ENCODE data around the gene RPS19BP1. TPM values are rescaled to one million over a fixed set of nuclear protein-coding genes. Genes with fewer than 3 reads are reported as not detected.

RPS19BP1 gene
- total and polyA plus RNA-seq, 7 experiments from 2014 or later = 35.2 to 162 (median 61.8) TPM

DNA sequence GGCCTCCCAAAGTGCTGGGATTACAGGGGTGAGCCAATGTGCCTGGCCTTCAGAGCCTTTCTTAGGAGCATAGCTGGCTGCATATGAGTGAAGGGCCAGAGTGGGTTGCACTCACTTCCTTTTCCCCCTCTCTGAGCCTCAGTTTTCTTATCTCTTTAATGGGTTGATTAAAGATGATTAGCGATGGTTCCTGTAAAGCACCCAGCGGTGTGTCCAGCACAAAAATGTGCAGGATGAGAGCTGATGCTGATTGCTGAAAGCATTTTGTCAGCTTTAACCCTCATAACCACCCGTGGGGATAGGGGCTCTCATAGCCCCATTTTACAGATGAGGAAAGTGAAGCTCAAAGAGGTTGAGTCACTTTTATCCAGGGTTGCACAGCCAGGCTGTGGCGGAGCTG, 43.5 kb upstream of the RPS19BP1 start:
- ATAC-seq (no peak), DNase-seq (no peak)
- Histone ChIP-seq H3K36me3 (ENCODE audit: control insufficient read depth in 2 of 3, insufficient read depth in 3 of 3, low read length in 3 of 3) (no peaks in the 10 kb centered on the region), H3K27me3 (ENCODE audit: control insufficient read depth in 2 of 2, insufficient read depth in 2 of 2, low read length in 2 of 2) (no peaks in the 10 kb centered on the region), H3K27ac (ENCODE audit: low read depth, low read length) (no peak overlapping the region), H3K4me3 (ENCODE audit: low read length) (no peak overlapping the region), H3K4me1 (ENCODE audit: control insufficient read depth in 2 of 2, insufficient read depth in 2 of 2, low read length in 2 of 2) (no peaks in the 10 kb centered on the region), H3K9me3 (ENCODE audit: control insufficient read depth in 2 of 3, low read length in 3 of 3) (no peaks in the 10 kb centered on the region)
- H3K36me3 Mint-ChIP-seq = no peaks in the 10 kb centered on the region
- H3K27ac Mint-ChIP-seq = no peak overlapping the region
- no peaks in the 10 kb centered on the region for H3K4me1 Mint-ChIP-seq
- no peak overlapping the region for H3K4me3 Mint-ChIP-seq
- peaks cover 0 to 15% (median 8%) of the 10 kb centered on the region in 5 donors for H3K27me3 Mint-ChIP-seq
- CTCF ChIA-PET = no interaction called here
- intact Hi-C loops (cut with micrococcal nuclease) = no loop called here
- POLR2A ChIA-PET = interaction anchor here (0.6 to 0.9 kb wide), 3 partner anchors 15 to 428 kb away, joined by 3 to 4 read pairs (median 3); no protein-coding TSS in a partner anchor
- peaks cover 0 to 3% (median 0%) of the 10 kb centered on the region in 11 donors for H3K9me3 Mint-ChIP-seq

DNA sequence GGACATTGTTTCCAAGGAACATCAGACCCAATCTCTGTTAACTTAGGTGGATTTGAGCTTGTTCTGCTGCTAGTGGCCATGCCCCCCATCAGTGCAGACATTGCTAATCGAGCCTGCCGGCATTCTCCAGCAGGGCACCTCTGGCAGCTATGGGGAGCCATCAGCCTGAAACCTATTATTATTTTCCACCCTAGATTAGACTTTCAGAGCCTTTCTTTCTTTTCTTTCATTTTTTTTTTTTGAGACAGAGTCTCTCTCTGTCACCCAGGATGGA, 42.9 kb upstream of the RPS19BP1 start:
- no peaks in the 10 kb centered on the region for H3K36me3 ChIP-seq (ENCODE audit: control insufficient read depth in 2 of 3, insufficient read depth in 3 of 3, low read length in 3 of 3)
- H3K27me3 Mint-ChIP-seq = peaks cover 0 to 12% (median 6%) of the 10 kb centered on the region in 5 donors
- no peaks in the 10 kb centered on the region for H3K4me1 Mint-ChIP-seq
- no peaks in the 10 kb centered on the region for H3K27me3 ChIP-seq (ENCODE audit: control insufficient read depth in 2 of 2, insufficient read depth in 2 of 2, low read length in 2 of 2)
- H3K4me3 Mint-ChIP-seq = no peak overlapping the region
- peaks cover 0 to 1% (median 0%) of the 10 kb centered on the region in 11 donors for H3K9me3 Mint-ChIP-seq
- POLR2A ChIA-PET = interaction anchor here (0.6 to 0.9 kb wide), 2 partner anchors 14 to 328 kb away, joined by 3 to 4 read pairs; no protein-coding TSS in a partner anchor
- no peak overlapping the region for H3K27ac ChIP-seq (ENCODE audit: low read depth, low read length)
- intact Hi-C loops (cut with micrococcal nuclease) = no loop called here
- H3K4me3 ChIP-seq (ENCODE audit: low read length) = no peak overlapping the region
- DNase-seq (no peak), ATAC-seq (no peak)
- H3K9me3 ChIP-seq (ENCODE audit: control insufficient read depth in 2 of 3, low read length in 3 of 3) = no peaks in the 10 kb centered on the region
- no peaks in the 10 kb centered on the region for H3K4me1 ChIP-seq (ENCODE audit: control insufficient read depth in 2 of 2, insufficient read depth in 2 of 2, low read length in 2 of 2)
- H3K27ac Mint-ChIP-seq = no peak overlapping the region
- CTCF ChIA-PET = no interaction called here
- no peaks in the 10 kb centered on the region for H3K36me3 Mint-ChIP-seq

DNA sequence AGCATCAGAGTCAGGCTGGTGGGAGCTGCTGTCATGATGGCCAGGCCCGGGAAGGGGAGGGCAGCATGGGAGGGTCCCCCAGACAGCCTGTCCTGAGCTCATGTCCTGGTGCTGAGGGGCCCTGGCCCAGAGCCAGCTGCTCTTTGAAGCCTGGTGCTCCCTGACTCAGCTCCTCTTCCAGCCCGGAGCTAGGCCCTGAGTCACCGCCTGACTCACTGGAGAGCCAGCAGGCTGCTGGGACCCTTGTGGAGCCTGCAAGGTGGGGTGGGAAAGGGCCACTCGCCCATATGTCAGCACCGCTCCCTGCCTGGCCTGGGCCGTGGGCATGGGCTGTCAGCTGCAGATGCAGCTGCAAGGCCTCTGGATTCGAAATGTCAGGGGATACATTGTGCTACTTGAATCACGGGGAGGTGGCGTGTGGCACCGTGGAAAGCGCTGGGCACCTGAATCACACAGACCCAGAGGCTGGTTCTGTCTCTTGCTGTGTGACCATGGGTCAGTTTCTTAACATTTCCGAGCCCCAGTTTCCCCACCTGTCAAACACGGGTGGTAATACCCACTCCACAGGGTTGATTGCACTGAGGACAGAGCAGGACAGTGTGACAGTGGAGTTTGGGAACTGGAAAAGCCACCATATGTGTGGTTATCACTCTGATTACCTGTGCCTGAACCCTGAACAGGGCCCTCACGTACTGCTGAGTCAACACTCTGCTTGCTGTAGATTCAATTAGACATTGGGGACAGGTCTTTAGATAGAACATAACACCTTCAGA, 42.4 kb upstream of the RPS19BP1 start:
- Mint-ChIP-seq H3K9me3 (peaks cover 0 to 1% (median 0%) of the 10 kb centered on the region in 11 donors), H3K27ac (no peak overlapping the region), H3K27me3 (peaks cover 0 to 13% (median 6%) of the 10 kb centered on the region in 5 donors), H3K4me1 (no peaks in the 10 kb centered on the region), H3K4me3 (no peak overlapping the region), H3K36me3 (no peaks in the 10 kb centered on the region)
- Histone ChIP-seq H3K9me3 (ENCODE audit: control insufficient read depth in 2 of 3, low read length in 3 of 3) (no peaks in the 10 kb centered on the region), H3K4me3 (ENCODE audit: low read length) (no peak overlapping the region), H3K36me3 (ENCODE audit: control insufficient read depth in 2 of 3, insufficient read depth in 3 of 3, low read length in 3 of 3) (no peaks in the 10 kb centered on the region), H3K27me3 (ENCODE audit: control insufficient read depth in 2 of 2, insufficient read depth in 2 of 2, low read length in 2 of 2) (no peaks in the 10 kb centered on the region), H3K27ac (ENCODE audit: low read depth, low read length) (no peak overlapping the region), H3K4me1 (ENCODE audit: control insufficient read depth in 2 of 2, insufficient read depth in 2 of 2, low read length in 2 of 2) (no peaks in the 10 kb centered on the region)
- intact Hi-C loops (cut with micrococcal nuclease) = no loop called here
- CTCF ChIA-PET = no interaction called here
- POLR2A ChIA-PET = interaction anchor here (0.6 to 0.9 kb wide), 2 partner anchors 14 to 329 kb away, joined by 3 to 4 read pairs; no protein-coding TSS in a partner anchor
- DNase-seq (no peak), ATAC-seq (no peak)

DNA sequence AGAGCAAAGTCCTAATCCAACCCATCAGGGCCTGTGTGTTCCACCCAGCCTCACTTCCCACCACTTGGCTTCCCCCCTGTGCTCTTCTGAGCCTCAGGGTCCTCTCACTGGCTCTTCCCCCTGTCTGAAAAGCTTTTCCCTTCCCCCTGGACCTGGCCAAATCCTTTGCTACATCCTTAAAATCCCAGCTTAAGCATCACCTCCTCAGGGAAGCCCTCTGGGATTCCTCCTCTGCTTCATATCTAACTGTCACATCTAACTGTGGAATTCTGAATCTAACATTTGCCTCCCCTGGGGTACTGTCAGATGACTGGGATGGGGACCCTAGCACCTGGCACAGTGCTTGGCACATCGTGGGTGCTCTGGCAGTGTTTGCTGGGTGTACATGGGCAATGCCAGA, 39.0 kb upstream of the RPS19BP1 start:
- DNase-seq (no peak), ATAC-seq (no peak)
- no peaks in the 10 kb centered on the region for H3K36me3 ChIP-seq (ENCODE audit: control insufficient read depth in 2 of 3, insufficient read depth in 3 of 3, low read length in 3 of 3)
- peaks cover 9 to 17% (median 15%) of the 10 kb centered on the region in 7 donors for H3K4me1 Mint-ChIP-seq
- peaks cover 0 to 3% (median 0%) of the 10 kb centered on the region in 11 donors for H3K9me3 Mint-ChIP-seq
- CTCF ChIA-PET = no interaction called here
- peaks cover 10 to 16% of the 10 kb centered on the region in 2 donors for H3K4me1 ChIP-seq (ENCODE audit: control insufficient read depth in 2 of 2, insufficient read depth in 2 of 2, low read length in 2 of 2)
- POLR2A ChIA-PET = no interaction called here
- H3K27me3 ChIP-seq (ENCODE audit: control insufficient read depth in 2 of 2, insufficient read depth in 2 of 2, low read length in 2 of 2) = no peaks in the 10 kb centered on the region
- H3K27ac ChIP-seq (ENCODE audit: low read depth, low read length) = no peak overlapping the region
- peaks cover 0 to 4% (median 0%) of the 10 kb centered on the region in 5 donors for H3K27me3 Mint-ChIP-seq
- H3K27ac Mint-ChIP-seq = peak overlapping the region in 1 of 9 donors; percentile 88
- no peaks in the 10 kb centered on the region for H3K36me3 Mint-ChIP-seq
- H3K4me3 ChIP-seq (ENCODE audit: low read length) = no peak overlapping the region
- intact Hi-C loops (cut with micrococcal nuclease) = no loop called here
- H3K9me3 ChIP-seq (ENCODE audit: control insufficient read depth in 2 of 3, low read length in 3 of 3) = peaks cover 0 to 4% (median 0%) of the 10 kb centered on the region in 3 experiments
- no peak overlapping the region for H3K4me3 Mint-ChIP-seq

DNA sequence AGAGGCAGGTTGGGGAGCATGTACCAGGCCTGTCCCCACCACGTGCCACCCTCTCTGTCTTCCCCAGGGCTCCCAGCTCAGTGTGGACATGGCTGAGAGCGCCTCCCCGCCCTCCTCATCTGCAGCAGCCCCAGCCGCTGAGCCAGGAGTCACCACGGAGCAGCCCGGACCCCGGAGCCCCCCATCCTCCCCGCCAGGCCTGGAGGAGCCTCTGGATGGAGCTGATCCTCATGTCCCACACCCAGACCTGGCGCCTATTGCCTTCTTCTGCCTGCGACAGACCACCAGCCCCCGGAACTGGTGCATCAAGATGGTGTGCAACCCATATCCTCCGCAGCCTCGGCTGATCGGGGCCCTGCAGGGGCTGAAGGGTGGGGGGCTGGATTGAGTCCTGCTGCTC, 38.1 kb upstream of the RPS19BP1 start, which contains the start of gene CACNA1I:
Gene CACNA1I, plus strand, starts transcription at position 89 of the 400 bp plus-strand sequence. Its CDS starts 0 bp downstream, at position 89.
- H3K4me3 ChIP-seq (ENCODE audit: low read length) = no peak within 1 kb of the TSS
- intact Hi-C loops (cut with micrococcal nuclease) = no loop called here
- no peak for DNase-seq
- POLR2A ChIA-PET = no interaction called here
- Mint-ChIP-seq H3K36me3 (peaks cover 0 to 3% (median 0%) of the 10 kb centered on the region in 5 donors), H3K27ac (peak within 1 kb of the TSS in 2 of 9 donors; percentile 38 to 88), H3K9me3 (peaks cover 0 to 4% (median 0%) of the 10 kb centered on the region in 11 donors), H3K4me3 (no peak within 1 kb of the TSS), H3K27me3 (peaks cover 0 to 4% (median 0%) of the 10 kb centered on the region in 5 donors), H3K4me1 (peaks cover 10 to 20% (median 19%) of the 10 kb centered on the region in 7 donors)
- H3K27me3 ChIP-seq (ENCODE audit: control insufficient read depth in 2 of 2, insufficient read depth in 2 of 2, low read length in 2 of 2) = no peaks in the 10 kb centered on the region
- peaks cover 10 to 17% of the 10 kb centered on the region in 2 donors for H3K4me1 ChIP-seq (ENCODE audit: control insufficient read depth in 2 of 2, insufficient read depth in 2 of 2, low read length in 2 of 2)
- H3K36me3 ChIP-seq (ENCODE audit: control insufficient read depth in 2 of 3, insufficient read depth in 3 of 3, low read length in 3 of 3) = no peaks in the 10 kb centered on the region
- peaks cover 0 to 4% (median 0%) of the 10 kb centered on the region in 3 experiments for H3K9me3 ChIP-seq (ENCODE audit: control insufficient read depth in 2 of 3, low read length in 3 of 3)
- no peak within 1 kb of the TSS for H3K27ac ChIP-seq (ENCODE audit: low read depth, low read length)
- CTCF ChIA-PET = interaction anchor here (0.7 to 1.1 kb wide), 3 partner anchors 53 to 543 kb away, joined by 3 read pairs; no protein-coding TSS in a partner anchor
- ATAC-seq = no peak

DNA sequence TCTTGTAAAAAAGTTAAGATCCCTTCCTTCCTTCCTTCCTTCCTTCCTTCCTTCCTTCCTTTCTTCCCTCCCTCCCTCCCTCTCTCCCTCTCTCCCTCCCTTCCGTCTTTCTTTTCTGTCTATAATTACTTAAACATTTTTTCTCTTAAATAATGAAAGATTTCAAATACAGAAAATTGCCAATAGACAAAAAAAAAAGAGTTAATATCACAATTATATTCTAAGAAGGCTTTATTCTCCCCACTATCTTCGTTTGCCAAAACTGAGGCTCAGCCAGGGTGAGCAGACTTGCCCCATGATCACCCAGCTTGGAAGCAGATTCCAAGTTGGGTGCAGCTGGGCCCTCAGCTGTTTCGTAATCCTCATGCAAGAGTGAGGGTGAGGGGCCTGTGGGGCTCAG, 37.7 kb upstream of the RPS19BP1 start:
- Histone ChIP-seq H3K4me1 (ENCODE audit: control insufficient read depth in 2 of 2, insufficient read depth in 2 of 2, low read length in 2 of 2) (peaks cover 10 to 17% of the 10 kb centered on the region in 2 donors), H3K9me3 (ENCODE audit: control insufficient read depth in 2 of 3, low read length in 3 of 3) (peaks cover 0 to 4% (median 0%) of the 10 kb centered on the region in 3 experiments), H3K4me3 (ENCODE audit: low read length) (no peak overlapping the region), H3K36me3 (ENCODE audit: control insufficient read depth in 2 of 3, insufficient read depth in 3 of 3, low read length in 3 of 3) (no peaks in the 10 kb centered on the region), H3K27me3 (ENCODE audit: control insufficient read depth in 2 of 2, insufficient read depth in 2 of 2, low read length in 2 of 2) (no peaks in the 10 kb centered on the region), H3K27ac (ENCODE audit: low read depth, low read length) (no peak overlapping the region)
- ChIA-PET POLR2A (no interaction called here), CTCF (interaction anchor here (0.7 to 1.1 kb wide), 2 partner anchors 455 to 542 kb away, joined by 3 read pairs; no protein-coding TSS in a partner anchor)
- ATAC-seq (no peak), DNase-seq (no peak)
- intact Hi-C loops (cut with micrococcal nuclease) = no loop called here
- H3K9me3 Mint-ChIP-seq = peaks cover 0 to 9% (median 0%) of the 10 kb centered on the region in 11 donors
- H3K4me3 Mint-ChIP-seq = no peak overlapping the region
- H3K27me3 Mint-ChIP-seq = peaks cover 0 to 4% (median 0%) of the 10 kb centered on the region in 5 donors
- H3K4me1 Mint-ChIP-seq = peaks cover 12 to 25% (median 23%) of the 10 kb centered on the region in 7 donors
- peaks cover 0 to 8% (median 0%) of the 10 kb centered on the region in 5 donors for H3K36me3 Mint-ChIP-seq
- H3K27ac Mint-ChIP-seq = no peak overlapping the region
